GM12878 (cell line): Measurements from ENCODE around the gene TRIP12. TPM values are rescaled to one million over a fixed set of nuclear protein-coding genes. Genes with fewer than 3 reads are reported as not detected.

Experiments
- ATAC-seq: fragments of 200-7000 bp; cut with Tn5 transposase; 3 replicates; pipeline ENCODE4 v1.9.1; 2020; ENCODE audit warnings: mild to moderate bottlenecking, moderate library complexity
- BruUV-seq: library from RNA; stranded (reverse); fragments of 400-500 nt; replicated peaks from 2 replicates; lab custom pipeline; 2021; lab: Mats Ljungman, UMichigan
- CTCF ChIA-PET: fragments of 300-600 bp; sonication (Branson Sonifier 250); formaldehyde crosslinking; extraction: SDS; loops from one replicate; lab custom pipeline; 2021; ENCODE audit warnings: inconsistent platforms; lab: Yijun Ruan, JAX
- POLR2A ChIA-PET: fragments of 350-600 bp; formaldehyde crosslinking; extraction: SDS; loops from one replicate; lab custom pipeline; 2021; ENCODE audit warnings: inconsistent platforms; lab: Charles Lee
- RAD21 ChIA-PET: fragments of 300-600 bp; sonication (Branson Sonifier 250); formaldehyde crosslinking; loops from one replicate; lab custom pipeline; 2023; ENCODE audit warnings: antibody characterized with exemption; ENCODE audit not compliant: unreplicated experiment; lab: Charles Lee
- SMC1A ChIA-PET: fragments of 300-600 bp; sonication (Branson Sonifier 250); formaldehyde crosslinking; loops from one replicate; lab custom pipeline; 2023; ENCODE audit not compliant: unreplicated experiment, uncharacterized antibody; lab: Charles Lee
- DNase-seq: peaks from one replicate; pipeline ENCODE4 v3.0.0-alpha.2; 2011; ENCODE audit warnings: low read depth, low spot score
- FAIRE-seq: peaks from 3 replicates; lab custom pipeline; 2011; peaks lifted over from hg19 to GRCh38; lab: Jason Lieb, UNC
- H2AFZ ChIP-seq: 2 replicates; pipeline ENCODE4 v1.6.0; 2011; ENCODE audit warnings: low read depth, low read length, control low read depth; ENCODE audit not compliant: control insufficient read depth
- H3K27ac ChIP-seq: 2 replicates; pipeline ENCODE4 v1.5.1; 2011; ENCODE audit warnings: control low read depth; ENCODE audit not compliant: control insufficient read depth, insufficient read depth
- H3K27me3 ChIP-seq, 2 experiments: replicated peaks in 1 of 2; 2 replicates each; pipeline versions ENCODE4 v1.6.0 to v1.6.1; 2011; ENCODE audit warnings: low read length in 1 of 2; ENCODE audit not compliant: control insufficient read depth in 2 of 2, insufficient read depth in 2 of 2
- H3K36me3 ChIP-seq, 2 experiments: 2 replicates each; pipeline ENCODE4 v1.5.1; 2011; ENCODE audit warnings: low read length in 1 of 2; ENCODE audit not compliant: control insufficient read depth in 2 of 2, insufficient read depth in 2 of 2
- H3K4me1 ChIP-seq: 2 replicates; pipeline ENCODE4 v1.6.1; 2011; ENCODE audit warnings: mild to moderate bottlenecking, low read length, moderate library complexity, mixed read lengths; ENCODE audit not compliant: control insufficient read depth, insufficient read depth
- H3K4me2 ChIP-seq: 2 replicates; pipeline ENCODE4 v1.6.0; 2011; ENCODE audit warnings: control low read depth; ENCODE audit not compliant: control insufficient read depth, insufficient read depth
- H3K4me3 ChIP-seq: fragments of 200-600 bp; sonication (generic); 2 replicates; pipeline ENCODE4 v1.5.1; 2016
- H3K79me2 ChIP-seq: 2 replicates; pipeline ENCODE4 v1.6.0; 2011; ENCODE audit warnings: low read length; ENCODE audit not compliant: control insufficient read depth, insufficient read depth
- H3K9ac ChIP-seq: 2 replicates; pipeline ENCODE4 v1.8.0; 2011; ENCODE audit warnings: low read length, control low read depth, mixed read lengths; ENCODE audit not compliant: control insufficient read depth, insufficient read depth
- H3K9me3 ChIP-seq: replicated peaks from 3 replicates; pipeline ENCODE4 v1.5.1; 2011; ENCODE audit warnings: mild to moderate bottlenecking, low read length; ENCODE audit not compliant: control insufficient read depth, insufficient read depth
- H4K20me1 ChIP-seq: 2 replicates; pipeline ENCODE4 v1.6.0; 2011; ENCODE audit not compliant: control insufficient read depth, insufficient read depth
- ELK1 ChIP-seq: IDR thresholded peaks from 2 replicates; pipeline ENCODE4 v1.6.1; 2012; ENCODE audit warnings: low read depth, low read length, improper control_type of control experiment
- EP300 ChIP-seq, 2 experiments: fragments of 150-350 bp in 1 of 2; IDR thresholded peaks; 2 replicates each; pipeline ENCODE4 v1.6.1; 2011 to 2012; ENCODE audit warnings: low read depth in 2 of 2, low read length in 2 of 2, borderline replicate concordance in 1 of 2, improper control_type of control experiment in 1 of 2, inconsistent platforms in 1 of 2; ENCODE audit not compliant: control insufficient read depth in 1 of 2
- FOXK2 ChIP-seq: fragments of 450-650 bp; IDR thresholded peaks from 2 replicates; pipeline ENCODE4 v1.6.1; 2017; ENCODE audit warnings: mild to moderate bottlenecking, moderate library complexity
- IRF4 ChIP-seq: IDR thresholded peaks from 2 replicates; pipeline ENCODE4 v1.6.1; 2011; ENCODE audit warnings: low read depth, low read length
- MYC ChIP-seq: IDR thresholded peaks from 2 replicates; pipeline ENCODE4 v1.6.1; 2011; ENCODE audit warnings: mild to moderate bottlenecking, low read length, moderate library complexity, inconsistent platforms; ENCODE audit not compliant: insufficient read depth, insufficient replicate concordance, insufficient read length, severe bottlenecking
- SMAD5 ChIP-seq: IDR thresholded peaks from 2 replicates; pipeline ENCODE4 v1.6.1; 2016; ENCODE audit warnings: antibody characterized with exemption, low read depth
- YBX1 ChIP-seq: fragments of 450-650 bp; IDR thresholded peaks from 2 replicates; pipeline ENCODE4 v1.6.1; 2016; ENCODE audit warnings: antibody characterized with exemption
- ZBTB40 ChIP-seq: fragments of 450-650 bp; IDR thresholded peaks from 2 replicates; pipeline ENCODE4 v1.6.1; 2016; ENCODE audit warnings: mild to moderate bottlenecking, moderate library complexity, borderline replicate concordance
- ZNF207 ChIP-seq: fragments of 450-650 bp; IDR thresholded peaks from 2 replicates; pipeline ENCODE4 v1.6.1; 2014; ENCODE audit warnings: antibody characterized with exemption, mild to moderate bottlenecking, borderline replicate concordance
- ZNF687 ChIP-seq: fragments of 450-650 bp; IDR thresholded peaks from 2 replicates; pipeline ENCODE4 v1.6.1; 2017; ENCODE audit warnings: mild to moderate bottlenecking, moderate library complexity
- ZZZ3 ChIP-seq: IDR thresholded peaks from 2 replicates; pipeline ENCODE4 v1.6.1; 2011; ENCODE audit warnings: low read depth; ENCODE audit not compliant: control insufficient read depth, insufficient read length
- WGBS: methylation state at CpG from one replicate; pipeline ENCODE4 v1.1.6; 2016; ENCODE audit warnings: low lambda C conversion rate; ENCODE audit not compliant: insufficient replicate concordance, insufficient coverage; ENCODE audit errors: missing lambda C conversion rate; 5-methylcytosine and 5-hydroxymethylcytosine counted together
- in situ Hi-C: fragments of 300-500 bp; cut with MboI; formaldehyde crosslinking; loops from 9 replicates; pipeline ENCODE4 v1.14.3; 2018; ENCODE audit warnings: mixed read lengths
- intact Hi-C: fragments of 100-400 bp; cut with micrococcal nuclease; formaldehyde crosslinking; loops from one replicate; pipeline ENCODE4 v1.14.2; 2022; ENCODE audit not compliant: unreplicated experiment
- polyA plus RNA-seq, 11 experiments: library from polyadenylated mRNA; depleted of rRNA in 4 of 11; unstranded in 6 of 11; stranded (reverse) in 5 of 11; fragments of >200 nt; fragmentation: Nextera tagmentation in 4 of 11; fragmentation: Illumina TruSeq in 1 of 11; extraction: Ambion mirVana in 4 of 11; extraction: Trizol in 1 of 11; gene quantifications; 1 replicate in 1 of 11; 2 replicates in 10 of 11; pipeline versions ENCODE4 v1.2.1 to v1.2.3, GENCODE V29; 2011 to 2016; ENCODE audit warnings: inconsistent platforms in 2 of 11, missing spikeins in 2 of 11, low read depth in 1 of 11
- total RNA-seq, 4 experiments: library from RNA; depleted of rRNA in 3 of 4; stranded (reverse); fragments of >200 nt in 3 of 4; fragmentation: Illumina TruSeq in 1 of 4; extraction: Trizol in 1 of 4; gene quantifications; 2 replicates each; pipeline versions ENCODE4 v1.2.1 to v1.2.3, GENCODE V29; 2013 to 2021
- TF ChIP-seq, protein P1 (sequence below): fragments of 450-650 bp; conservative IDR thresholded peaks from 2 replicates; pipeline ENCODE4 v1.6.1; 2017; ENCODE audit warnings: mild to moderate bottlenecking, moderate library complexity

Gene TRIP12
- total and polyA plus RNA-seq, 10 of the 15 experiments (the other 5 are each of a cell fraction or from before 2014, with no cell fraction given), result 23.1 to 207 (median 97.0) TPM

GRCh38 chr2:229761663-229762062 is 160.1 kb downstream of the TRIP12 start:
- H4K20me1 ChIP-seq, result no peaks in the 10 kb centered on the region
- ATAC-seq (no peak; the same call in 2 of the 3 replicates), FAIRE-seq (no peak), DNase-seq (no peak)
- H3K79me2 ChIP-seq, result no peaks in the 10 kb centered on the region
- RAD21 ChIA-PET, result interaction anchor here (0.6 kb wide), 1 partner anchor 265 kb away, joined by 3 read pairs; no protein-coding TSS in a partner anchor
- no peak overlapping the region for H2AFZ ChIP-seq
- no peak overlapping the region for H3K4me2 ChIP-seq
- H3K4me3 ChIP-seq, result no peak overlapping the region
- no peaks in the 10 kb centered on the region for H3K27me3 ChIP-seq
- no peak overlapping the region for H3K9ac ChIP-seq
- no peak overlapping the region for H3K27ac ChIP-seq
- CTCF ChIA-PET, result interaction anchor here (0.6 to 1.5 kb wide), 2 partner anchors 18 to 397 kb away, joined by 3 to 4 read pairs; no protein-coding TSS in a partner anchor
- SMC1A ChIA-PET, result interaction anchor here (0.6 kb wide), 1 partner anchor 1734 kb away, joined by 3 read pairs; no protein-coding TSS in a partner anchor
- BruUV-seq, result no TSS peak
- no peaks in the 10 kb centered on the region for H3K9me3 ChIP-seq
- peaks cover 0 to 8% of the 10 kb centered on the region in 2 experiments; a peak in 2 of 4 replicates for H3K36me3 ChIP-seq
- H3K4me1 ChIP-seq, result no peaks in the 10 kb centered on the region
- POLR2A ChIA-PET, result no interaction called here
- in situ Hi-C loops, result no loop called here
- intact Hi-C loops, result no loop called here
- 0% methylated on average over 1 of the region's 1 CpG for WGBS
- no peak for TF ChIP-seq ZNF207
- no peak for TF ChIP-seq EP300 (IDR thresholded peaks at IDR 0.05; ENCODE audit: borderline replicate concordance in 1 of 2, control insufficient read depth in 1 of 2, low read depth in 2 of 2, low read length in 2 of 2)
- TF ChIP-seq ELK1, result no peak
- no peak for TF ChIP-seq MYC
- no peak for TF ChIP-seq FOXK2
- no peak for TF ChIP-seq ZBTB40
- TF ChIP-seq SMAD5, result no peak
- TF ChIP-seq ZNF687, result no peak
- no peak for TF ChIP-seq YBX1
- TF ChIP-seq ZZZ3, result no peak
- TF ChIP-seq, protein P1, sequence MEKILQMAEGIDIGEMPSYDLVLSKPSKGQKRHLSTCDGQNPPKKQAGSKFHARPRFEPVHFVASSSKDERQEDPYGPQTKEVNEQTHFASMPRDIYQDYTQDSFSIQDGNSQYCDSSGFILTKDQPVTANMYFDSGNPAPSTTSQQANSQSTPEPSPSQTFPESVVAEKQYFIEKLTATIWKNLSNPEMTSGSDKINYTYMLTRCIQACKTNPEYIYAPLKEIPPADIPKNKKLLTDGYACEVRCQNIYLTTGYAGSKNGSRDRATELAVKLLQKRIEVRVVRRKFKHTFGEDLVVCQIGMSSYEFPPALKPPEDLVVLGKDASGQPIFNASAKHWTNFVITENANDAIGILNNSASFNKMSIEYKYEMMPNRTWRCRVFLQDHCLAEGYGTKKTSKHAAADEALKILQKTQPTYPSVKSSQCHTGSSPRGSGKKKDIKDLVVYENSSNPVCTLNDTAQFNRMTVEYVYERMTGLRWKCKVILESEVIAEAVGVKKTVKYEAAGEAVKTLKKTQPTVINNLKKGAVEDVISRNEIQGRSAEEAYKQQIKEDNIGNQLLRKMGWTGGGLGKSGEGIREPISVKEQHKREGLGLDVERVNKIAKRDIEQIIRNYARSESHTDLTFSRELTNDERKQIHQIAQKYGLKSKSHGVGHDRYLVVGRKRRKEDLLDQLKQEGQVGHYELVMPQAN, result no peak
- no peak for TF ChIP-seq IRF4
